ENCODE results near the gene PTPRD.

Gene PTPRD

GRCh38 chr9:8715788-8716187 is 1897.0 kb downstream of the PTPRD start:
- TF ChIP-seq CTCF (IDR thresholded peaks at IDR 0.05; ENCODE audit: low read depth, low read length) = no peak

GRCh38 chr9:8713811-8714165 is 1899.0 kb downstream of the PTPRD start:
- no peak for TF ChIP-seq CTCF (IDR thresholded peaks at IDR 0.05; ENCODE audit: low read depth, low read length)
- H3K4me3 ChIP-seq (ENCODE audit: low read depth, low read length) = no peak overlapping the region

More at GRCh38 chr9:8715788-8716187, 1897.0 kb downstream of the PTPRD start:
- no peak overlapping the region for H3K4me3 ChIP-seq (ENCODE audit: low read depth, low read length)

- H3K4me3 ChIP-seq (ENCODE audit: low read depth, low read length) = no peak overlapping the region
- TF ChIP-seq CTCF (IDR thresholded peaks at IDR 0.05; ENCODE audit: low read depth, low read length) = no peak
Observed at GRCh38 chr9:8713149-8713810, 1899.5 kb downstream of the PTPRD start.

- no peak overlapping the region for H3K4me3 ChIP-seq (ENCODE audit: low read depth, low read length)
- TF ChIP-seq CTCF (IDR thresholded peaks at IDR 0.05; ENCODE audit: low read depth, low read length) = no peak
Observed at GRCh38 chr9:8709731-8710130, 1903.1 kb downstream of the PTPRD start.

GRCh38 chr9:8708728-8709127 is 1904.1 kb downstream of the PTPRD start:
- no peak overlapping the region for H3K4me3 ChIP-seq (ENCODE audit: low read depth, low read length)
- no peak for TF ChIP-seq CTCF (IDR thresholded peaks at IDR 0.05; ENCODE audit: low read depth, low read length)

GRCh38 chr9:8706998-8707397 is 1905.8 kb downstream of the PTPRD start:
- H3K4me3 ChIP-seq (ENCODE audit: low read depth, low read length) = no peak overlapping the region
- TF ChIP-seq CTCF (IDR thresholded peaks at IDR 0.05; ENCODE audit: low read depth, low read length) = no peak

- no peak for TF ChIP-seq CTCF (IDR thresholded peaks at IDR 0.05; ENCODE audit: low read depth, low read length)
- no peak overlapping the region for H3K4me3 ChIP-seq (ENCODE audit: low read depth, low read length)
Observed at GRCh38 chr9:8706531-8706930, 1906.3 kb downstream of the PTPRD start.
